Left ventricle myocardium inferior (tissue), 1 donor: Measurements from ENCODE around the gene ANKRD44. TPM values are rescaled to one million over a fixed set of nuclear protein-coding genes. Genes with fewer than 3 reads are reported as not detected.

Experiments
- DNase-seq: peaks from one replicate; pipeline ENCODE4 v3.0.0-alpha.2; 2020
- H3K27ac ChIP-seq: fragments of 200-600 bp; replicated peaks from 2 replicates; pipeline ENCODE4 v1.8.0; 2021
- H3K27me3 ChIP-seq: fragments of 200-600 bp; 2 replicates; pipeline ENCODE4 v1.8.0; 2021; ENCODE audit warnings: low read depth
- H3K36me3 ChIP-seq: fragments of 200-600 bp; 2 replicates; pipeline ENCODE4 v1.8.0; 2021
- H3K4me1 ChIP-seq: fragments of 200-600 bp; 2 replicates; pipeline ENCODE4 v1.8.0; 2021
- H3K4me3 ChIP-seq: fragments of 200-600 bp; 2 replicates; pipeline ENCODE4 v1.8.0; 2021; ENCODE audit warnings: mild to moderate bottlenecking, moderate library complexity
- H3K9me3 ChIP-seq: fragments of 200-600 bp; replicated peaks from 2 replicates; pipeline ENCODE4 v1.8.0; 2021
- CTCF ChIP-seq: fragments of 200-600 bp; IDR thresholded peaks from 2 replicates; pipeline ENCODE4 v1.8.0; 2021; ENCODE audit warnings: antibody characterized with exemption, mild to moderate bottlenecking, borderline replicate concordance
- intact Hi-C: fragments of 100-400 bp; cut with micrococcal nuclease; formaldehyde crosslinking; loops from one replicate; pipeline ENCODE4 v1.11.0; 2022
- total RNA-seq: library from RNA; stranded (reverse); fragmentation: NEBNext Ultra II Directional; extraction: Animal tissue kit (Norgen Biotek cat#: 25700); gene quantifications from one replicate; pipeline ENCODE4 v1.2.1, GENCODE V29; 2021
- donor health status: DM: no; HTN: yes; CAD: no; lungs with severe emphysema.

The ANKRD44 gene
- total RNA-seq, 1 donor from 2014 or later = 7.1 TPM

- Histone ChIP-seq H3K36me3 (no peaks in the 10 kb centered on the region), H3K27me3 (no peaks in the 10 kb centered on the region), H3K4me1 (peaks cover 19% of the 10 kb centered on the region), H3K4me3 (no peak overlapping the region), H3K27ac (no peak overlapping the region), H3K9me3 (no peaks in the 10 kb centered on the region)
- no peak for DNase-seq
- intact Hi-C loops = no loop called here
- no peak for TF ChIP-seq CTCF
Measured at GRCh38 chr2:197251576-197251975, 59.0 kb downstream of the ANKRD44 start.

GRCh38 chr2:197251163-197251562 is 59.4 kb downstream of the ANKRD44 start:
- intact Hi-C loops = no loop called here
- Histone ChIP-seq H3K4me3 (no peak overlapping the region), H3K9me3 (no peaks in the 10 kb centered on the region), H3K27me3 (no peaks in the 10 kb centered on the region), H3K36me3 (no peaks in the 10 kb centered on the region), H3K27ac (no peak overlapping the region), H3K4me1 (peaks cover 15% of the 10 kb centered on the region)
- TF ChIP-seq CTCF = no peak
- DNase-seq = no peak

- Histone ChIP-seq H3K27ac (no peak overlapping the region), H3K9me3 (no peaks in the 10 kb centered on the region), H3K27me3 (no peaks in the 10 kb centered on the region), H3K4me1 (peaks cover 8% of the 10 kb centered on the region), H3K4me3 (no peak overlapping the region), H3K36me3 (no peaks in the 10 kb centered on the region)
- TF ChIP-seq CTCF = no peak
- DNase-seq = no peak
- intact Hi-C loops = no loop called here
Measured at GRCh38 chr2:197250084-197250397, 60.5 kb downstream of the ANKRD44 start.

- intact Hi-C loops = no loop called here
- Histone ChIP-seq H3K4me1 (peaks cover 5% of the 10 kb centered on the region), H3K27ac (no peak overlapping the region), H3K4me3 (no peak overlapping the region), H3K36me3 (no peaks in the 10 kb centered on the region), H3K9me3 (no peaks in the 10 kb centered on the region), H3K27me3 (no peaks in the 10 kb centered on the region)
- DNase-seq = no peak
- no peak for TF ChIP-seq CTCF
Measured at GRCh38 chr2:197249381-197250083, 61.0 kb downstream of the ANKRD44 start.

GRCh38 chr2:197248623-197249022 is 62.0 kb downstream of the ANKRD44 start:
- intact Hi-C loops = no loop called here
- Histone ChIP-seq H3K4me1 (peaks cover 5% of the 10 kb centered on the region), H3K27me3 (no peaks in the 10 kb centered on the region), H3K27ac (no peak overlapping the region), H3K9me3 (no peaks in the 10 kb centered on the region), H3K4me3 (no peak overlapping the region), H3K36me3 (no peaks in the 10 kb centered on the region)
- DNase-seq = no peak
- TF ChIP-seq CTCF = no peak
